ENCODE measurements around the gene SLC7A8. TPM values are rescaled to one million over a fixed set of nuclear protein-coding genes. Genes with fewer than 3 reads are reported as not detected.
A peak's percentile ranks its signal among the peaks of the same experiment; 100 is the strongest.

Gene SLC7A8
- total RNA-seq, 2 experiments from 2014 or later = 1.5 to 1.9 TPM

DNA sequence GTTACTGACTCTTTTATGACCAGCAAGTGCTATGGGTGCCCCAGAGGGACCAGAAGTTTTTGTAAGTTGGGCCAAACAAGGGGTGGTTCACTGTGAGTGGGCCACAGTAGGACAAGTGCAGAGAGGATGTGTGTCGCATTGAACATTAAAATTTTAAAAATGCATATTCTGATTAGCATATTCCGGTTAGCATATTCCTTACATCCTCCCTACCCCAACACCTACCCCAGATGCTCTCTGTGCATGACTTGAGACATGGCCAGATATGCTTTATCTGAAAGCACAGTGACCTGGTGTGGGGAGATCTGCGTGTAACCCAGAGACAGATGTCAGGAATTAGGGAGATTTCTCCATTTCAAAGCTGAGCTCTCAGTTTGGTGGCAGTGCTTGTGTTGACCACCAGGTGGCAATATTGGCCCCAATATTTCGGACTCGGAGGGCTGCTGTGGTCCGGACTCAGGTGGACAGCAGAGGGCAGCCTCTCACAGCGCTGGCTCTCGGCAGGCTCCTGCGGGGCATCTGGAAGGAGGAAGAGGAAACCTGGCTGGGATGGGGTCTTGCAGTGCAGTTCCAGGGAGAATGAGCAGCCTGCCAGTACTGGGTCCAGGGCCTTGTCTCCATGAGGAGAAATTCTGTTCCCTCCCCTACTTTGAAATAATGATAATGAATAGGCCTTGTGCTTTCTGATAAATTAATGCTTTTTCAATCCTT is 62.8 kb downstream of the SLC7A8 start:
- TF ChIP-seq, protein P1, sequence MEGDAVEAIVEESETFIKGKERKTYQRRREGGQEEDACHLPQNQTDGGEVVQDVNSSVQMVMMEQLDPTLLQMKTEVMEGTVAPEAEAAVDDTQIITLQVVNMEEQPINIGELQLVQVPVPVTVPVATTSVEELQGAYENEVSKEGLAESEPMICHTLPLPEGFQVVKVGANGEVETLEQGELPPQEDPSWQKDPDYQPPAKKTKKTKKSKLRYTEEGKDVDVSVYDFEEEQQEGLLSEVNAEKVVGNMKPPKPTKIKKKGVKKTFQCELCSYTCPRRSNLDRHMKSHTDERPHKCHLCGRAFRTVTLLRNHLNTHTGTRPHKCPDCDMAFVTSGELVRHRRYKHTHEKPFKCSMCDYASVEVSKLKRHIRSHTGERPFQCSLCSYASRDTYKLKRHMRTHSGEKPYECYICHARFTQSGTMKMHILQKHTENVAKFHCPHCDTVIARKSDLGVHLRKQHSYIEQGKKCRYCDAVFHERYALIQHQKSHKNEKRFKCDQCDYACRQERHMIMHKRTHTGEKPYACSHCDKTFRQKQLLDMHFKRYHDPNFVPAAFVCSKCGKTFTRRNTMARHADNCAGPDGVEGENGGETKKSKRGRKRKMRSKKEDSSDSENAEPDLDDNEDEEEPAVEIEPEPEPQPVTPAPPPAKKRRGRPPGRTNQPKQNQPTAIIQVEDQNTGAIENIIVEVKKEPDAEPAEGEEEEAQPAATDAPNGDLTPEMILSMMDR (IDR thresholded peaks at IDR 0.05) = peak; percentile 100
- POLR2A ChIA-PET = interaction anchor here (0.7 to 1.2 kb wide), 3 partner anchors 52 to 69 kb away, joined by 3 to 5 read pairs (median 3); no protein-coding TSS in a partner anchor
- peak; percentile 88 for ATAC-seq

DNA sequence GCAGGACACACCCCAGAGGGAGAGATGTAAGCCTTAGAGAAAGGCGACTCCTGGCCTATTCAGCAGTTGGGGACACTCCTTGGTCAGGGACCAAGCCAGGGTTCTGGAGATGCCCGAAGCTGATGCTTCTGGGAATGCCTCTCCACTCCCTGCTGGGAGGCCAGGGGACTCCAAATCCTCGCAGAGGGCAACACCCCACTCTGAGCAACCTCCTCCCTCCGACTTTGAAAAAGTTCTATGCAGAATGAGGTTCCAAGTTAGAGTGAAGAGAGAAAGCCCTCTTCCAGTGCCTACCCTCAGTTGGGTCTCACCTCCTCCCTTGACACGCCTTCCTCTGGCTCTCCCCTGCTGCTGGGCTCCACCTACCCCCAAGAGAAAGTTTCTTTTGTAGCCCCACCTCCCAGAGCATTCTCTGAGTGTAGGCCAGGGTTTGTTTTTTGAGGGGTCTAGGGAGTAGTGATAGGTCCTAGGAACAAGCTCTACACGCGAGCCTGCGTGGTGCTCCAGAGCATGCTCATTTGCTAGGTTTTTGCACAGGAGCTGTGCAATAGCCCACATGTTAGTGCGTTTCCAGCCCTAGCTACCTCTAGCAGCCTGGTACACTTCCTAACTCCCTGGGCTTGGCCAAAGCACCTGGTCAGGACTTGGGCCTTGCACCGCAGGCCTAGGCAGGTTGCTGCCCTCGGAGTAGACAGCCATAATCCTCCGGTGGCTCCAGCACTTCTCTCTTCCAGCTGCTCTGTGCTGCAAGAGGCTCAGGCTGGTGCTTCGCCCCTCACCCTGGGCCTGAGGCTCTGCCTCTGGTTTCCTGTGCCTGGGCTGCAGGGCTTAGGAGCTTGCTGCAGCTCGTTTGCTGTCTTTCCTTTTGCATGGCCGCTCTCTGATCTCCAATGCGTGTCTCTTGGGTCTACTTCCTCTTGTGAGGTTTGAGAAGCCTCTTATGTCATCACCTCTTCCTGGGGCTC is 63.8 kb downstream of the SLC7A8 start:
- peak overlapping the region; percentile 24 for H3K4me3 Mint-ChIP-seq
- TF ChIP-seq, protein P1 (IDR thresholded peaks at IDR 0.05) = no peak
- peak overlapping the region; percentile 84 for H3K27ac Mint-ChIP-seq
- no peaks in the 10 kb centered on the region for H3K36me3 Mint-ChIP-seq (ENCODE audit: low read depth)
- POLR2A ChIA-PET = interaction anchor here (0.5 to 1.8 kb wide), 4 partner anchors 25 to 173 kb away, joined by 3 to 9 read pairs (median 5); partner anchors contain the start of genes ACIN1 and C14orf119
- CTCF ChIA-PET = interaction anchor here (0.6 to 13.3 kb wide), 34 partner anchors 9 to 351 kb away, joined by 3 to 290 read pairs (median 6); partner anchors contain the start of genes ACIN1, C14orf119, CDH24 and CIROP
- no peaks in the 10 kb centered on the region for H3K9me3 Mint-ChIP-seq
- peak; percentile 33 for DNase-seq
- intact Hi-C loops (cut with micrococcal nuclease) = loop anchor here (5.0 kb wide), 1 partner anchor 178 kb away; no protein-coding TSS in a partner anchor
- H3K27me3 Mint-ChIP-seq = no peaks in the 10 kb centered on the region
- H3K4me1 Mint-ChIP-seq (ENCODE audit: low read depth) = peaks cover 48% of the 10 kb centered on the region
- peak; percentile 57 for ATAC-seq

More for the DNA sequence above, 62.8 kb downstream of the SLC7A8 start:
- peaks cover 43% of the 10 kb centered on the region for H3K4me1 Mint-ChIP-seq (ENCODE audit: low read depth)
- no peaks in the 10 kb centered on the region for H3K9me3 Mint-ChIP-seq
- DNase-seq = peak; percentile 90
- intact Hi-C loops (cut with micrococcal nuclease) = loop anchor here (1.0 to 5.0 kb wide), 2 partner anchors 67 to 177 kb away; no protein-coding TSS in a partner anchor
- no peak overlapping the region for H3K4me3 Mint-ChIP-seq
- no peaks in the 10 kb centered on the region for H3K36me3 Mint-ChIP-seq (ENCODE audit: low read depth)
- H3K27ac Mint-ChIP-seq = peak overlapping the region; percentile 84
- CTCF ChIA-PET = interaction anchor here (0.6 to 13.3 kb wide), 78 partner anchors 9 to 350 kb away, joined by 3 to 290 read pairs (median 5); partner anchors contain the start of genes ACIN1, C14orf119, CDH24 and CIROP
- H3K27me3 Mint-ChIP-seq = no peaks in the 10 kb centered on the region

DNA sequence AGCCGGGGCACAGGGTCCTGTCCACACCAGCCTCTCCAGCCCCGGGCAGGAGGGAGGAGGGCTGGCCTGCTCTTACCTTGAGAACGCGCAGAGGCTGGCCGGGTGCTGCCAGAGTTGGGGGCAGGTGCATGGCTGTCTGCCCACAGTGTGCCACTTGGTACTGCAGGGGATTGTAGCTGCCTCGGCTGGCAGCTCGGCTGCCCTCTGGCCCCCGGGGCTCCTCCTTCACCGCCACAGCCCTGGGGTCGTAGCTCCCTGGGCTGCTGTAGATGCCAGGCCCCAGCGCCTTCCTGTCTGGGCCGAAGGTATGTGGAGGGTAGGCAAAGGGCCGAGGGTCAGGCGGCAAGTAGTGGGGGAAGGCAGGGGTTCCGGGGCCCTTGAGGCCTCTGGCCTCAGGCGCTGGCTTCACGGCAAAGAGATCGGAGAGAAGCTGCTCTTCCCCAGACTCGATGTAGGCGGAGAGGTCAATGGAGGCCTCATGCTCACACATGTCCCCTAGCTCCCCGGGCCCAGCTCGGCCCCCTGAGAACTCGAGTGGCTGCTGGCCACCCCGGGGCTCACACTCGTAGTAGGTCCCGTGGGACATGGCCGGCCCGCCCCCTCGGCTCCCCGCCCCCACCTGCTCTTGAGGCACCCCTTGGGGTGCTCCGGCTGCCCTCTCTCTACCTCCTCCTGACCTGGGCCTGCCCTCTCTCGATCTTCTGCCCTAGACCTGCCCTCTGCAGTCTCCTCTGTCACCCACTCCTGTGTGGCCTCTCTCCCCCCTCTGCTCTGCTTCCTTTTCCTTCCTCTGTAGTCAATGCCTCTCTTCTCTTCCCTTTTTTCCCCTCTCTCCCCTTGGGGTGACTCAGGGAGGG is 64.7 kb downstream of the SLC7A8 start, which contains the start of gene CEBPE:
CEBPE (minus strand) TSS at position 750 of the 857 bp plus-strand sequence; CDS start at position 586, 164 bp downstream.
- ATAC-seq (no peak), DNase-seq (no peak)
- intact Hi-C loops (cut with micrococcal nuclease) = no loop called here
- H3K27ac Mint-ChIP-seq = peak within 1 kb of the TSS; percentile 84
- no peaks in the 10 kb centered on the region for H3K9me3 Mint-ChIP-seq
- ChIA-PET CTCF (interaction anchor here (1.0 to 13.3 kb wide), 8 partner anchors 12 to 132 kb away, joined by 3 to 290 read pairs (median 6); partner anchors contain the start of gene SLC7A8), POLR2A (interaction anchor here (0.5 to 1.8 kb wide), 2 partner anchors 24 to 174 kb away, joined by 5 to 9 read pairs; partner anchors contain the start of genes ACIN1 and C14orf119)
- H3K36me3 Mint-ChIP-seq (ENCODE audit: low read depth) = no peaks in the 10 kb centered on the region
- H3K27me3 Mint-ChIP-seq = no peaks in the 10 kb centered on the region
- TF ChIP-seq, protein P1 (IDR thresholded peaks at IDR 0.05) = no peak
- peak within 1 kb of the TSS; percentile 24 for H3K4me3 Mint-ChIP-seq
- H3K4me1 Mint-ChIP-seq (ENCODE audit: low read depth) = peaks cover 48% of the 10 kb centered on the region

DNA sequence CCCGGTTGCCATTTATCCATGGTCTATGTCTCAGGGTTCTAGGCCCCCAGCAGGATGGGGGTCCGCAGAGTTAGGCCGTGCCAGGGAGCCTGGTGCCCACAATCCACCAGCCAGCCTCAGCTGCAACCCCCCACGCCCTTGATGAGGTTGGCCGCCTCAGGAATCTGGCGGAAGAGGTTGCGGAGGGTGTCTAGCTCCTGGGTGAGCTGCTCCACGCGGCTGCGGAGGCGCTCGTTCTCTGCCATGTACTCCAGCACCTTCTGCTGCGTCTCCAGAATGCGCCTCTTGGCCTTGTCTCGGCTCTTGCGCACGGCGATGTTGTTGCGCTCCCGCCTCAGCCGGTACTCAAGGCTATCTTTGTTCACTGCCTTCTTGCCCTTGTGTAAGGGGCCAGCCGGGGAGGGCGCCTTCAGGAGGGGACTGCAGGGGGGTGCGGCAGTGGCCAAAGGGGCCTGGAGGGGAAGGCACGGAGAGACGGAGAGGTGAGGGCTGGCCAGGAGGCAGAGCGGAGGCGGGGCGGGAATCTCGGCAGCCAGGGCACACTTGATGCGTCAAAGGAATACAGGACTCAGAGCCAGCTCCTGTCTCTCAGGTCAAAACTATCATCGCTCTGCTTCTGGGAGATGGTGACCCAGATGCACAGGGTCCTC is 66.0 kb downstream of the SLC7A8 start:
- ChIA-PET POLR2A (no interaction called here), CTCF (interaction anchor here (1.4 to 5.3 kb wide), 4 partner anchors 40 to 131 kb away, joined by 3 to 29 read pairs (median 6); no protein-coding TSS in a partner anchor)
- ATAC-seq (no peak), DNase-seq (no peak)
- Mint-ChIP-seq H3K27me3 (no peaks in the 10 kb centered on the region), H3K9me3 (no peaks in the 10 kb centered on the region), H3K36me3 (ENCODE audit: low read depth) (no peaks in the 10 kb centered on the region), H3K4me1 (ENCODE audit: low read depth) (peaks cover 48% of the 10 kb centered on the region), H3K27ac (peak overlapping the region; percentile 6), H3K4me3 (no peak overlapping the region)
- intact Hi-C loops (cut with micrococcal nuclease) = no loop called here
- TF ChIP-seq, protein P1 (IDR thresholded peaks at IDR 0.05) = no peak
